Measurements from ENCODE around the gene CELF6. TPM values are rescaled to one million over a fixed set of nuclear protein-coding genes. Genes with fewer than 3 reads are reported as not detected.

The CELF6 gene
- total RNA-seq, 1 donor from 2014 or later: 4.1 TPM

DNA sequence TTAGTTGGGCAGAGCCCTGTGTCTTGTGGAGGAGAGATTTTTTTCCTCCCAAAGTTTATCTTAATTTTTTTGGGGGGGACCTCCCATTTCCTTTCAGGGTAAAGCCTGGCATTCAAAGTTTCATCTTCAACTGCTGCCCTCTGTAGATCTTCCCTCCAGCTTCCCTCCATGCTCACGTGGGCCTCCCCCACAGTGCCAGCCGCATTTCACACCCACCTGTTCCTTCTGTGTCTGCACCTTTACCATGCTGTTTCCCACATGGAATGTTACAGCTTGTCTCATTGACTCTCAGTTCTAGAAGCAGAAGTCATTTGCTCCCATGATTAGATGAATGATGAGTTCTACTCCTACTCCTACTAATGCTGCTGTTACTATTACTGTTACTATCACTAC, 6.5 kb downstream of the CELF6 start:
- no peak overlapping the region for H3K4me3 Mint-ChIP-seq (ENCODE audit: unreplicated experiment)
- TF ChIP-seq, protein P1, sequence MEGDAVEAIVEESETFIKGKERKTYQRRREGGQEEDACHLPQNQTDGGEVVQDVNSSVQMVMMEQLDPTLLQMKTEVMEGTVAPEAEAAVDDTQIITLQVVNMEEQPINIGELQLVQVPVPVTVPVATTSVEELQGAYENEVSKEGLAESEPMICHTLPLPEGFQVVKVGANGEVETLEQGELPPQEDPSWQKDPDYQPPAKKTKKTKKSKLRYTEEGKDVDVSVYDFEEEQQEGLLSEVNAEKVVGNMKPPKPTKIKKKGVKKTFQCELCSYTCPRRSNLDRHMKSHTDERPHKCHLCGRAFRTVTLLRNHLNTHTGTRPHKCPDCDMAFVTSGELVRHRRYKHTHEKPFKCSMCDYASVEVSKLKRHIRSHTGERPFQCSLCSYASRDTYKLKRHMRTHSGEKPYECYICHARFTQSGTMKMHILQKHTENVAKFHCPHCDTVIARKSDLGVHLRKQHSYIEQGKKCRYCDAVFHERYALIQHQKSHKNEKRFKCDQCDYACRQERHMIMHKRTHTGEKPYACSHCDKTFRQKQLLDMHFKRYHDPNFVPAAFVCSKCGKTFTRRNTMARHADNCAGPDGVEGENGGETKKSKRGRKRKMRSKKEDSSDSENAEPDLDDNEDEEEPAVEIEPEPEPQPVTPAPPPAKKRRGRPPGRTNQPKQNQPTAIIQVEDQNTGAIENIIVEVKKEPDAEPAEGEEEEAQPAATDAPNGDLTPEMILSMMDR (IDR thresholded peaks at IDR 0.05; ENCODE audit: partially characterized antibody, unreplicated experiment): no peak
- peaks cover 2% of the 10 kb centered on the region for H3K4me1 Mint-ChIP-seq (ENCODE audit: low read depth, unreplicated experiment)
- H3K27ac Mint-ChIP-seq (ENCODE audit: unreplicated experiment): no peak overlapping the region
- peaks cover 3% of the 10 kb centered on the region for H3K9me3 Mint-ChIP-seq (ENCODE audit: unreplicated experiment)
- DNase-seq: no peak
- peaks cover 3% of the 10 kb centered on the region for H3K27me3 Mint-ChIP-seq (ENCODE audit: unreplicated experiment)
- H3K36me3 Mint-ChIP-seq (ENCODE audit: unreplicated experiment): no peaks in the 10 kb centered on the region

GRCh38 chr15:72312605-72313447, 7.1 kb downstream of the CELF6 start:
- peaks cover 2% of the 10 kb centered on the region for H3K27me3 Mint-ChIP-seq (ENCODE audit: unreplicated experiment)
- H3K27ac Mint-ChIP-seq (ENCODE audit: unreplicated experiment): no peak overlapping the region
- H3K4me3 Mint-ChIP-seq (ENCODE audit: unreplicated experiment): no peak overlapping the region
- TF ChIP-seq, protein P1 (IDR thresholded peaks at IDR 0.05; ENCODE audit: partially characterized antibody, unreplicated experiment): peak; percentile 76
- H3K4me1 Mint-ChIP-seq (ENCODE audit: low read depth, unreplicated experiment): peaks cover 2% of the 10 kb centered on the region
- H3K9me3 Mint-ChIP-seq (ENCODE audit: unreplicated experiment): peaks cover 3% of the 10 kb centered on the region
- peak; percentile 79 for DNase-seq
- H3K36me3 Mint-ChIP-seq (ENCODE audit: unreplicated experiment): no peaks in the 10 kb centered on the region

GRCh38 chr15:72307026-72307425, 12.9 kb downstream of the CELF6 start:
- DNase-seq: no peak
- Mint-ChIP-seq H3K4me1 (ENCODE audit: low read depth, unreplicated experiment) (peaks cover 10% of the 10 kb centered on the region), H3K27ac (ENCODE audit: unreplicated experiment) (no peak overlapping the region), H3K9me3 (ENCODE audit: unreplicated experiment) (no peaks in the 10 kb centered on the region), H3K4me3 (ENCODE audit: unreplicated experiment) (no peak overlapping the region), H3K27me3 (ENCODE audit: unreplicated experiment) (peaks cover 7% of the 10 kb centered on the region), H3K36me3 (ENCODE audit: unreplicated experiment) (peaks cover 3% of the 10 kb centered on the region)
- TF ChIP-seq, protein P1 (IDR thresholded peaks at IDR 0.05; ENCODE audit: partially characterized antibody, unreplicated experiment): no peak

DNA sequence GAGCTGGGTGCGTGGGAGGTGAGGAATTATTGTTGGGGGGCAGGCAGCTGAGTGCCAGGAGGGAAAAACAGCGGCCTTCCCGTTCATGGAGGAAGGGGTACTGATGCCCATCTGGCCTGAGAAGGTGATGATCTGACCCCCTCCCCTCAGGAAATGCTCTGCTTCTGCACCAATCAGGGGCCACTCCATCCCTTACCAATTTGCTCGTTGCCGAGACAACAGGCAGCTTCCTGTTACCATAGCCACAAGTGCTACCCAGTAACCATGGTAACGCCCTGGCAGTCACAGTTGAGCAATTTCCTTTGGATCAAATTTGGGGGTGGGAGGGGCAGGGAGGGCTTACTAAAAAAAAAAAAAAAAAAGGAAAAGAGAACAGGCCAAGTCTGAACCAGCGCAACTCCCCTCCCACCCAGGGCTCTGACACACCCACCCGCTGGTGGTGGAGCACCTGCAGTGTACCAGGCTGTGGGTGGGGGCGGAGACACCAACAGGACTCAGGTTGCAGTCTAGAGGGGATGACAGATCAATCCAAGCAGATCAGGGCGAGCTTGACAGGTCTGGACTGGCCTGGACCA, 13.7 kb downstream of the CELF6 start:
- Mint-ChIP-seq H3K9me3 (ENCODE audit: unreplicated experiment) (no peaks in the 10 kb centered on the region), H3K4me1 (ENCODE audit: low read depth, unreplicated experiment) (peaks cover 10% of the 10 kb centered on the region), H3K27me3 (ENCODE audit: unreplicated experiment) (peaks cover 10% of the 10 kb centered on the region), H3K27ac (ENCODE audit: unreplicated experiment) (peak overlapping the region; percentile 62), H3K4me3 (ENCODE audit: unreplicated experiment) (no peak overlapping the region), H3K36me3 (ENCODE audit: unreplicated experiment) (peaks cover 3% of the 10 kb centered on the region)
- peak; percentile 38 for DNase-seq
- TF ChIP-seq, protein P1 (IDR thresholded peaks at IDR 0.05; ENCODE audit: partially characterized antibody, unreplicated experiment): no peak

DNA sequence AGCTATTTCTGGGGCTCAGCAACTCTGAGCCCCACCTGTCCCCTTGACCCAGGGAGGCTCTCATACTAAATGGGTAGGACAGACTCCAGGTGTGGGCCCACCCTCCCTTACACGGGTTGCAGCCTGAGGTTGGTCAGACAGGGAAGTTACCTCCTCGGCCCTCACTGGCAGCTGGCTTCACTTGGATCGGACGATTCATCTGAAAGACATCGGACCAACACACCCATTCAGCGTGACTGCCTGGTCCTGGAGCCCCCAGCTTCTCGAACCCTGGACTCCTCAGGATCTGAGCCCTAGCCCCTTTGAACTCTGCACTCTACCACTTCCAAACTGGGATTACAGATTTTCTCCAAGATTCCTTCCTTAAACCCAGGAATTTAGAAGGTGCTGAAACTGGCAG, 15.4 kb downstream of the CELF6 start:
- peaks cover 10% of the 10 kb centered on the region for H3K27me3 Mint-ChIP-seq (ENCODE audit: unreplicated experiment)
- H3K4me1 Mint-ChIP-seq (ENCODE audit: low read depth, unreplicated experiment): peaks cover 10% of the 10 kb centered on the region
- H3K36me3 Mint-ChIP-seq (ENCODE audit: unreplicated experiment): peaks cover 3% of the 10 kb centered on the region
- no peak overlapping the region for H3K27ac Mint-ChIP-seq (ENCODE audit: unreplicated experiment)
- no peaks in the 10 kb centered on the region for H3K9me3 Mint-ChIP-seq (ENCODE audit: unreplicated experiment)
- TF ChIP-seq, protein P1 (IDR thresholded peaks at IDR 0.05; ENCODE audit: partially characterized antibody, unreplicated experiment): no peak
- DNase-seq: no peak
- no peak overlapping the region for H3K4me3 Mint-ChIP-seq (ENCODE audit: unreplicated experiment)

Data from glutamatergic neuron (in vitro differentiated cells).